CD4-positive, alpha-beta memory T cell (primary cell): ENCODE data around the gene KIF21A. TPM values are rescaled to one million over a fixed set of nuclear protein-coding genes. Genes with fewer than 3 reads are reported as not detected.

Source experiments
- CTCF ChIA-PET: fragments of 350-600 bp; sonication (Branson Sonifier 250); formaldehyde crosslinking; loops from one replicate; lab custom pipeline; 2021; ENCODE audit warnings: inconsistent platforms; ENCODE audit not compliant: partially characterized antibody; lab: Charles Lee
- POLR2A ChIA-PET: fragments of 350-600 bp; sonication (Branson Sonifier 250); formaldehyde crosslinking; loops from one replicate; lab custom pipeline; 2021; ENCODE audit not compliant: partially characterized antibody; lab: Charles Lee
- DNase-seq, 5 donors: peaks; one replicate each; pipeline versions ENCODE4 v3.0.0 to v3.0.0-alpha.2; 2020 to 2022; ENCODE audit warnings: mixed read lengths in 1 of 5
- H3K27ac ChIP-seq: one replicate; pipeline ENCODE4 v1.7.0; 2013; ENCODE audit warnings: low read depth, low read length
- H3K27me3 ChIP-seq: 2 replicates; pipeline ENCODE4 v1.7.0; 2013; ENCODE audit warnings: mild to moderate bottlenecking, low read length, moderate library complexity; ENCODE audit not compliant: insufficient read depth
- H3K36me3 ChIP-seq: 2 replicates; pipeline ENCODE4 v1.7.0; 2013; ENCODE audit warnings: mild to moderate bottlenecking, low read length, moderate library complexity; ENCODE audit not compliant: insufficient read depth
- H3K4me1 ChIP-seq: 2 replicates; pipeline ENCODE4 v1.7.0; 2013; ENCODE audit warnings: mild to moderate bottlenecking, low read length, moderate library complexity; ENCODE audit not compliant: insufficient read depth
- H3K4me3 ChIP-seq, 2 donors: one replicate each; pipeline ENCODE4 v1.7.0; 2013; ENCODE audit warnings: low read length in 2 of 2, mild to moderate bottlenecking in 1 of 2
- H3K9me3 ChIP-seq, 2 donors: one replicate each; pipeline ENCODE4 v1.7.0; 2013; ENCODE audit warnings: low read length in 2 of 2, control low read depth in 1 of 2; ENCODE audit not compliant: control insufficient read depth in 1 of 2
- H3K27ac Mint-ChIP-seq, 7 donors: one replicate each; pipeline ENCODE4 v1.8.0; 2020 to 2021; ENCODE audit warnings: mixed read lengths in 7 of 7, mild to moderate bottlenecking in 6 of 7, inconsistent platforms in 3 of 7, moderate library complexity in 3 of 7
- H3K27me3 Mint-ChIP-seq, 2 donors: one replicate each; pipeline ENCODE4 v1.8.0; 2020 to 2021; ENCODE audit warnings: mixed read lengths in 2 of 2
- H3K36me3 Mint-ChIP-seq, 2 donors: one replicate each; pipeline ENCODE4 v1.8.0; 2020 to 2021; ENCODE audit warnings: mixed read lengths in 2 of 2, inconsistent platforms in 1 of 2, mild to moderate bottlenecking in 1 of 2
- H3K4me1 Mint-ChIP-seq, 4 donors: one replicate each; pipeline ENCODE4 v1.8.0; 2020 to 2021; ENCODE audit warnings: mixed read lengths in 4 of 4, mild to moderate bottlenecking in 1 of 4
- H3K4me3 Mint-ChIP-seq, 8 donors: one replicate each; pipeline ENCODE4 v1.8.0; 2020 to 2021; ENCODE audit warnings: mixed read lengths in 8 of 8, mild to moderate bottlenecking in 7 of 8, moderate library complexity in 6 of 8, inconsistent platforms in 3 of 8
- H3K9me3 Mint-ChIP-seq, 8 donors: one replicate each; pipeline ENCODE4 v1.8.0; 2020 to 2021; ENCODE audit warnings: mixed read lengths in 8 of 8, mild to moderate bottlenecking in 5 of 8, inconsistent platforms in 3 of 8, moderate library complexity in 1 of 8
- intact Hi-C: fragments of 100-400 bp; cut with micrococcal nuclease; formaldehyde crosslinking; loops from one replicate; pipeline ENCODE4 v1.15.1; 2023
- polyA plus RNA-seq, 2 donors: library from polyadenylated mRNA; unstranded; fragments of 300-500 nt; fragmentation: Illumina TruSeq; gene quantifications; one replicate each; pipeline ENCODE4 v1.2.3, GENCODE V29; 2021
- total RNA-seq, 2 experiments: library from RNA; stranded (reverse); gene quantifications; one replicate each; pipeline ENCODE4 v1.2.3, GENCODE V29; 2021

KIF21A gene
- total and polyA plus RNA-seq, 4 experiments from 2014 or later = 3.4 to 19.9 (median 13.5) TPM

- H3K9me3 Mint-ChIP-seq = no peaks in the 10 kb centered on the region
- H3K27ac Mint-ChIP-seq = no peak overlapping the region
- DNase-seq = no peak
- no peaks in the 10 kb centered on the region for H3K36me3 ChIP-seq
- POLR2A ChIA-PET = no interaction called here
- no peak overlapping the region for H3K4me3 Mint-ChIP-seq
- H3K4me1 ChIP-seq = no peaks in the 10 kb centered on the region
- H3K9me3 ChIP-seq = no peaks in the 10 kb centered on the region
- peaks cover 0 to 2% (median under 1%) of the 10 kb centered on the region in 4 donors for H3K4me1 Mint-ChIP-seq
- H3K27me3 ChIP-seq = no peaks in the 10 kb centered on the region
- H3K27ac ChIP-seq = no peak overlapping the region
- peaks cover 0 to 2% of the 10 kb centered on the region in 2 donors for H3K27me3 Mint-ChIP-seq
- peaks cover 8 to 21% of the 10 kb centered on the region in 2 donors for H3K36me3 Mint-ChIP-seq
- no peak overlapping the region for H3K4me3 ChIP-seq
- CTCF ChIA-PET = interaction anchor here (1.7 kb wide), 1 partner anchor 18 kb away, joined by 11 read pairs; no protein-coding TSS in a partner anchor
- intact Hi-C loops = no loop called here
Observed at GRCh38 chr12:39292125-39292630, 150.7 kb downstream of the KIF21A start.

- POLR2A ChIA-PET = no interaction called here
- Histone ChIP-seq H3K27ac (no peak overlapping the region), H3K36me3 (no peaks in the 10 kb centered on the region), H3K9me3 (no peaks in the 10 kb centered on the region), H3K4me3 (no peak overlapping the region), H3K4me1 (no peaks in the 10 kb centered on the region), H3K27me3 (no peaks in the 10 kb centered on the region)
- peaks cover 0 to under 1% of the 10 kb centered on the region in 2 donors for H3K36me3 Mint-ChIP-seq
- peaks cover 5 to 8% of the 10 kb centered on the region in 2 donors for H3K27me3 Mint-ChIP-seq
- no peak overlapping the region for H3K4me3 Mint-ChIP-seq
- DNase-seq = no peak
- intact Hi-C loops = no loop called here
- no peak overlapping the region for H3K27ac Mint-ChIP-seq
- peaks cover 0 to 5% (median under 1%) of the 10 kb centered on the region in 4 donors for H3K4me1 Mint-ChIP-seq
- CTCF ChIA-PET = no interaction called here
- no peaks in the 10 kb centered on the region for H3K9me3 Mint-ChIP-seq
Observed at GRCh38 chr12:39287817-39288216, 155.1 kb downstream of the KIF21A start.

- Mint-ChIP-seq H3K4me3 (no peak overlapping the region), H3K9me3 (no peaks in the 10 kb centered on the region), H3K36me3 (no peaks in the 10 kb centered on the region), H3K27me3 (peaks cover 5 to 8% of the 10 kb centered on the region in 2 donors), H3K4me1 (peaks cover 0 to 5% (median under 1%) of the 10 kb centered on the region in 4 donors), H3K27ac (no peak overlapping the region)
- CTCF ChIA-PET = interaction anchor here (0.6 kb wide), 1 partner anchor 8 kb away, joined by 3 read pairs; no protein-coding TSS in a partner anchor
- no peak overlapping the region for H3K27ac ChIP-seq
- POLR2A ChIA-PET = no interaction called here
- H3K27me3 ChIP-seq = no peaks in the 10 kb centered on the region
- no peaks in the 10 kb centered on the region for H3K4me1 ChIP-seq
- no peaks in the 10 kb centered on the region for H3K9me3 ChIP-seq
- intact Hi-C loops = no loop called here
- DNase-seq = no peak
- no peak overlapping the region for H3K4me3 ChIP-seq
- no peaks in the 10 kb centered on the region for H3K36me3 ChIP-seq
Observed at GRCh38 chr12:39287409-39287808, 155.5 kb downstream of the KIF21A start.

- peaks cover 0 to 2% (median 0%) of the 10 kb centered on the region in 8 donors for H3K9me3 Mint-ChIP-seq
- H3K27me3 ChIP-seq = no peaks in the 10 kb centered on the region
- H3K9me3 ChIP-seq = no peaks in the 10 kb centered on the region
- ChIA-PET CTCF (no interaction called here), POLR2A (no interaction called here)
- no peak overlapping the region for H3K4me3 ChIP-seq
- H3K4me3 Mint-ChIP-seq = no peak overlapping the region
- no peak overlapping the region for H3K27ac Mint-ChIP-seq
- peaks cover 2 to 13% of the 10 kb centered on the region in 2 donors for H3K27me3 Mint-ChIP-seq
- H3K27ac ChIP-seq = no peak overlapping the region
- no peaks in the 10 kb centered on the region for H3K36me3 Mint-ChIP-seq
- H3K4me1 Mint-ChIP-seq = peaks cover 0 to under 1% (median 0%) of the 10 kb centered on the region in 4 donors
- DNase-seq = no peak
- H3K36me3 ChIP-seq = no peaks in the 10 kb centered on the region
- no peaks in the 10 kb centered on the region for H3K4me1 ChIP-seq
- intact Hi-C loops = no loop called here
Observed at GRCh38 chr12:39278426-39278825, 164.5 kb downstream of the KIF21A start.

GRCh38 chr12:39277416-39277815 is 165.5 kb downstream of the KIF21A start:
- Mint-ChIP-seq H3K27me3 (peaks cover 3 to 10% of the 10 kb centered on the region in 2 donors), H3K27ac (no peak overlapping the region), H3K9me3 (peaks cover 0 to 2% (median 0%) of the 10 kb centered on the region in 8 donors), H3K4me3 (no peak overlapping the region), H3K4me1 (peaks cover 0 to 5% (median 2%) of the 10 kb centered on the region in 4 donors), H3K36me3 (no peaks in the 10 kb centered on the region)
- DNase-seq = no peak
- H3K4me3 ChIP-seq = no peak overlapping the region
- no peaks in the 10 kb centered on the region for H3K36me3 ChIP-seq
- H3K4me1 ChIP-seq = no peaks in the 10 kb centered on the region
- no peak overlapping the region for H3K27ac ChIP-seq
- H3K27me3 ChIP-seq = no peaks in the 10 kb centered on the region
- intact Hi-C loops = no loop called here
- no peaks in the 10 kb centered on the region for H3K9me3 ChIP-seq
- ChIA-PET POLR2A (no interaction called here), CTCF (no interaction called here)

GRCh38 chr12:39275846-39276245 is 167.1 kb downstream of the KIF21A start:
- CTCF ChIA-PET = interaction anchor here (2.2 kb wide), 1 partner anchor 950 kb away, joined by 4 read pairs; no protein-coding TSS in a partner anchor
- intact Hi-C loops = no loop called here
- Histone ChIP-seq H3K4me1 (no peaks in the 10 kb centered on the region), H3K36me3 (no peaks in the 10 kb centered on the region), H3K4me3 (no peak overlapping the region), H3K27ac (no peak overlapping the region), H3K27me3 (no peaks in the 10 kb centered on the region), H3K9me3 (no peaks in the 10 kb centered on the region)
- Mint-ChIP-seq H3K36me3 (no peaks in the 10 kb centered on the region), H3K9me3 (no peaks in the 10 kb centered on the region), H3K27me3 (peaks cover 3 to 10% of the 10 kb centered on the region in 2 donors), H3K27ac (no peak overlapping the region), H3K4me1 (peaks cover 0 to 5% (median 2%) of the 10 kb centered on the region in 4 donors), H3K4me3 (no peak overlapping the region)
- POLR2A ChIA-PET = no interaction called here
- DNase-seq = no peak

- no peaks in the 10 kb centered on the region for H3K36me3 Mint-ChIP-seq
- Histone ChIP-seq H3K36me3 (no peaks in the 10 kb centered on the region), H3K4me3 (no peak overlapping the region), H3K27ac (no peak overlapping the region), H3K27me3 (peaks cover 3% of the 10 kb centered on the region), H3K9me3 (no peaks in the 10 kb centered on the region), H3K4me1 (no peaks in the 10 kb centered on the region)
- peak in 4 of 5 donors; percentile 9 to 24 (median 20) for DNase-seq
- H3K27ac Mint-ChIP-seq = no peak overlapping the region
- ChIA-PET POLR2A (interaction anchor here (0.6 to 0.9 kb wide), 2 partner anchors 241 to 957 kb away, joined by 3 read pairs; no protein-coding TSS in a partner anchor), CTCF (interaction anchor here (0.7 to 2.6 kb wide), 20 partner anchors 10 to 1143 kb away, joined by 3 to 16 read pairs (median 4); no protein-coding TSS in a partner anchor)
- intact Hi-C loops = no loop called here
- no peak overlapping the region for H3K4me3 Mint-ChIP-seq
- H3K4me1 Mint-ChIP-seq = peaks cover 0 to 5% (median 2%) of the 10 kb centered on the region in 4 donors
- no peaks in the 10 kb centered on the region for H3K9me3 Mint-ChIP-seq
- H3K27me3 Mint-ChIP-seq = peaks cover 7 to 10% of the 10 kb centered on the region in 2 donors
Observed at GRCh38 chr12:39272871-39273655, 169.9 kb downstream of the KIF21A start.
